Common myeloid progenitor, CD34-positive (primary cell): ENCODE data around the gene KPNA6.

Experiments used
- CTCF ChIA-PET: fragments of 350-600 bp; sonication (Branson Sonifier 250); formaldehyde crosslinking; loops from one replicate; lab custom pipeline; 2021; ENCODE audit warnings: antibody characterized with exemption; lab: Charles Lee
- POLR2A ChIA-PET: fragments of 350-600 bp; sonication (Branson Sonifier 250); formaldehyde crosslinking; loops from one replicate; lab custom pipeline; 2021; ENCODE audit warnings: antibody characterized with exemption; lab: Charles Lee
- DNase-seq, 3 donors: peaks; one replicate each; pipeline versions ENCODE4 v3.0.0 to v3.0.0-alpha.2; 2013
- H3K27ac ChIP-seq, 2 experiments: 1 replicate in 1 of 2; 2 replicates in 1 of 2; pipeline ENCODE4 v1.7.0; 2013; ENCODE audit warnings: inconsistent platforms in 2 of 2, low read length in 2 of 2, mild to moderate bottlenecking in 2 of 2, low read depth in 1 of 2, moderate library complexity in 1 of 2; ENCODE audit not compliant: severe bottlenecking in 2 of 2, insufficient read depth in 1 of 2, poor library complexity in 1 of 2
- H3K27me3 ChIP-seq, 5 experiments: replicated peaks in 2 of 5; 1 replicate in 3 of 5; 2 replicates in 2 of 5; pipeline versions ENCODE4 v1.6.1 to v1.7.0; 2013; ENCODE audit warnings: low read length in 4 of 5, mild to moderate bottlenecking in 2 of 5, moderate library complexity in 2 of 5, inconsistent platforms in 1 of 5; ENCODE audit not compliant: insufficient read depth in 5 of 5, control insufficient read depth in 4 of 5
- H3K36me3 ChIP-seq, 4 experiments: 1 replicate in 2 of 4; 2 replicates in 2 of 4; pipeline versions ENCODE4 v1.6.1 to v1.7.0; 2013; ENCODE audit warnings: low read length in 3 of 4, control low read depth in 1 of 4, mild to moderate bottlenecking in 1 of 4; ENCODE audit not compliant: control insufficient read depth in 4 of 4, insufficient read depth in 4 of 4
- H3K4me1 ChIP-seq, 4 experiments: 1 replicate in 3 of 4; 2 replicates in 1 of 4; pipeline versions ENCODE4 v1.6.1 to v1.7.1; 2013; ENCODE audit warnings: low read length in 3 of 4, mild to moderate bottlenecking in 3 of 4, control low read depth in 1 of 4, inconsistent platforms in 1 of 4, moderate library complexity in 1 of 4; ENCODE audit not compliant: control insufficient read depth in 4 of 4, insufficient read depth in 4 of 4; ENCODE audit errors: control extremely low read depth in 1 of 4
- H3K4me3 ChIP-seq, 7 experiments: 1 replicate in 4 of 7; 2 replicates in 3 of 7; pipeline versions ENCODE4 v1.5.1 to v1.7.0; 2013; ENCODE audit warnings: mild to moderate bottlenecking in 7 of 7, low read length in 6 of 7, moderate library complexity in 6 of 7, inconsistent platforms in 2 of 7, low read depth in 2 of 7, control low read depth in 1 of 7; ENCODE audit not compliant: insufficient read depth in 4 of 7, control insufficient read depth in 1 of 7; ENCODE audit errors: extremely low read depth in 1 of 7
- H3K9me3 ChIP-seq, 5 experiments: 1 replicate in 4 of 5; 2 replicates in 1 of 5; pipeline versions ENCODE4 v1.6.1 to v1.7.1; 2013; ENCODE audit warnings: low read length in 4 of 5, mild to moderate bottlenecking in 2 of 5, inconsistent platforms in 1 of 5, low read depth in 1 of 5, moderate library complexity in 1 of 5; ENCODE audit not compliant: control insufficient read depth in 4 of 5, insufficient read depth in 2 of 5; ENCODE audit errors: control extremely low read depth in 1 of 5
- WGBS: methylation state at CpG from one replicate; pipeline ENCODE4 v1.1.5; 2013; ENCODE audit not compliant: insufficient coverage; 5-methylcytosine and 5-hydroxymethylcytosine counted together

KPNA6 gene

GRCh38 chr1:32100359-32100758 lies 7.5 kb upstream of the KPNA6 start:
- no peaks in the 10 kb centered on the region for H3K4me1 ChIP-seq
- peaks cover 12 to 54% (median 36%) of the 10 kb centered on the region in 4 experiments for H3K36me3 ChIP-seq
- H3K27me3 ChIP-seq, result no peaks in the 10 kb centered on the region
- POLR2A ChIA-PET, result no interaction called here
- no peak overlapping the region for H3K27ac ChIP-seq
- 97% methylated on average over 10 of the region's 10 CpGs for WGBS
- H3K9me3 ChIP-seq, result no peaks in the 10 kb centered on the region
- DNase-seq, result no peak
- H3K4me3 ChIP-seq, result no peak overlapping the region
- CTCF ChIA-PET, result interaction anchor here (1.4 to 2.1 kb wide), 3 partner anchors 8 to 18 kb away, joined by 4 read pairs; partner anchors contain the start of gene KPNA6

DNA sequence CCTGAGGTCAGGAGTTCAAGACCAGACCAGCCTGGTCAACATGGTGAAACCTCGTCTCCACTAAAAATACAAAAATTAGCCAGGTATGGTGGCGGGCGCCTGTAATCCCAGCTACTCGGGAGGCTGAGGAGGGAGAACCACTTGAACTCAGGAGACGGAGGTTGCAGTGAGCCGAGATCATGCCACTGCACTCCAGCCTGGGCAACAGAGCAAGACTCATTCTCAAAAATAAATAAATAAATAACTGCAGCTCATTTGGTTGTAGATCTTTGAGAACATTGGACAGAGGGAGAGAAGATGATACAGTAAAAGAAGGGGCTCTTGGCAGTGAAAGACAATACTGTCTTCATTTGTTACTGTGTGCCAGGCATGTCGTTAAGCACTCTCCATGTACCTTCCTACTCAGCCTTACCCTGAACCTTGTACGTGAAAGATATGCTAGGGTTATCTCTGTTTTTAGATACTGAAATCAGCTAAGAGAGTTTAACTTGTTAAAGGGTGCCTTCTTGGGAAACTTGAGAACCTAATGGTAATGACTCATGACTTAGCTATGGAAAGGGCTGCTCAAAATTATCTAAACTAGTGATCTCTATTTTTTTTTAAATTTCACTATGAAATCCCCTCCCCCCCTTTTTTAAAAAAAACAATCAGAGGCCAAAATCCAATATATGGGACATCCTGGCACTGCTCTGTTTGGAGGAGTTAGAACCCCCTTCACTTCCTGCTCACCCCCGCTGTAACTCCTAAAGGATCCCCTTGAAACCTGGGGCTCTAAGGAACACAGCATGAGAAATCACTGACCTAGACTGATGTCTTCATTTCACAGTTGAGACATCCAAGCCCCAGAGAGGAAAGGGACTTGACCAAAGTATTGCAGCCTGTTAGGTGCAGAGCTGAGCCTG lies 6.8 kb upstream of the KPNA6 start:
- H3K27ac ChIP-seq, result peak overlapping the region in 1 of 2 experiments; percentile 35
- no peaks in the 10 kb centered on the region for H3K9me3 ChIP-seq
- no peaks in the 10 kb centered on the region for H3K27me3 ChIP-seq
- CTCF ChIA-PET, result interaction anchor here (1.4 to 1.6 kb wide), 2 partner anchors 17 to 19 kb away, joined by 4 read pairs; no protein-coding TSS in a partner anchor
- 100% methylated on average over 5 of the region's 9 CpGs for WGBS
- no peak overlapping the region for H3K4me3 ChIP-seq
- no peaks in the 10 kb centered on the region for H3K4me1 ChIP-seq
- H3K36me3 ChIP-seq, result peaks cover 9 to 47% (median 29%) of the 10 kb centered on the region in 4 experiments
- DNase-seq, result no peak
- POLR2A ChIA-PET, result interaction anchor here (0.6 kb wide), 1 partner anchor 116 kb away, joined by 3 read pairs; no protein-coding TSS in a partner anchor

DNA sequence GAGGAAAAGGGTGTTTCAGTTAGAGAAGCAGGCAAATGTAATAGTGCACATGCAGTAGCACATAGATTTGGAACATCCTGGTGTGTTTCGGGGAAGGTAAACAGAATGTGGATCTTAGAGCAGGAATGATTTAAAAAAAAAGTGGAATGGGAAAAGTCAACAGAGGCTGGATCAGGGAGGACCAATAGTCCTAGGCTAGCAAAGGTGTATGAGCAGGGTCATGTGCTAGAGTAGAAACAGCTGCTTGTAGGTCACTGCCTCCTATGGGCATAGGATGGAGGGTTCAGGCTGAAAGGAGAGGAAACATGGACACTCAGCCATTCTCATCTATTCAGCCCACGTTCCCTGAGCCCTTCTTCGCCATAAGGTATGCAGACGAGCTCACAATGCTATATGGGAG lies 3.7 kb upstream of the KPNA6 start:
- H3K4me3 ChIP-seq, result no peak overlapping the region
- ChIA-PET CTCF (no interaction called here), POLR2A (no interaction called here)
- no peaks in the 10 kb centered on the region for H3K9me3 ChIP-seq
- 100% methylated on average over 1 of the region's 4 CpGs for WGBS
- peak overlapping the region in 1 of 2 experiments; percentile 11 for H3K27ac ChIP-seq
- DNase-seq, result no peak
- H3K27me3 ChIP-seq, result no peaks in the 10 kb centered on the region
- peaks cover 6 to 28% (median 22%) of the 10 kb centered on the region in 4 experiments for H3K36me3 ChIP-seq
- H3K4me1 ChIP-seq, result peaks cover 4 to 12% (median 8%) of the 10 kb centered on the region in 4 experiments

DNA sequence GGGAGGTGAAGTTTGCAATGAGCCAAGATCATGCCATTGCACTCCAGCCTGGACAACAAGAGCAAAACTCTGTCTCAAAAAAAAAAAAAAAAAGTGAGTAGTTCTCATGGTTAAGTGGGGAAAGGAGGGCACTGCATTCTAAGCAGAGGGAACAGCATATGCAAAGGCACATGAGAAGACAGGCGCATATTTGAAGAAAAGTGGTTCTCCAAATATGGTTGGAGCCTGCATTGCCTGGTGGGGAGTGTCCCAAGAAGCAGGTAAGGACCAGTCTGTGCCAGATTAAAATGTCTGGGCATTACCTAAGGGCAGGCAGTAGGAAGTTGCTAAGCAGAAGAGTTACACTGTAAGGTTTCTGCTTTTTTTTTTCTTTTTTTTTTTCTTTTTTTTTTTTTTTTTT lies 2.5 kb upstream of the KPNA6 start:
- WGBS, result 55% methylated on average over 1 of the region's 1 CpG
- POLR2A ChIA-PET, result no interaction called here
- peaks cover 4 to 20% (median 17%) of the 10 kb centered on the region in 4 experiments for H3K36me3 ChIP-seq
- CTCF ChIA-PET, result interaction anchor here (0.6 kb wide), 1 partner anchor 23 kb away, joined by 5 read pairs; no protein-coding TSS in a partner anchor
- no peak overlapping the region for H3K27ac ChIP-seq
- DNase-seq, result peak in 1 of 3 donors; percentile 20
- peaks cover 4 to 18% (median 13%) of the 10 kb centered on the region in 4 experiments for H3K4me1 ChIP-seq
- no peaks in the 10 kb centered on the region for H3K9me3 ChIP-seq
- H3K4me3 ChIP-seq, result no peak overlapping the region
- H3K27me3 ChIP-seq, result no peaks in the 10 kb centered on the region

- CTCF ChIA-PET, result interaction anchor here (1.2 kb wide), 1 partner anchor 142 kb away, joined by 3 read pairs; no protein-coding TSS in a partner anchor
- no peak for DNase-seq
- H3K4me3 ChIP-seq, result peak overlapping the region in 1 of 7 experiments; percentile 87
- 90% methylated on average over 4 of the region's 9 CpGs for WGBS
- no peaks in the 10 kb centered on the region for H3K27me3 ChIP-seq
- H3K4me1 ChIP-seq, result peaks cover 9 to 27% (median 15%) of the 10 kb centered on the region in 4 experiments
- H3K36me3 ChIP-seq, result peaks cover under 1 to 12% (median 9%) of the 10 kb centered on the region in 4 experiments
- POLR2A ChIA-PET, result no interaction called here
- no peak overlapping the region for H3K27ac ChIP-seq
- no peaks in the 10 kb centered on the region for H3K9me3 ChIP-seq
Measured at GRCh38 chr1:32106663-32107275, 1.1 kb upstream of the KPNA6 start.

GRCh38 chr1:32111040-32111623 lies 3.3 kb downstream of the KPNA6 start:
- Histone ChIP-seq H3K27ac (no peak overlapping the region), H3K36me3 (peaks cover 0 to 3% (median 1%) of the 10 kb centered on the region in 4 experiments), H3K27me3 (no peaks in the 10 kb centered on the region), H3K4me3 (no peak overlapping the region), H3K9me3 (no peaks in the 10 kb centered on the region), H3K4me1 (peaks cover 9 to 27% (median 15%) of the 10 kb centered on the region in 4 experiments)
- ChIA-PET CTCF (interaction anchor here (0.8 to 3.3 kb wide), 5 partner anchors 11 to 137 kb away, joined by 3 to 24 read pairs (median 5); partner anchors contain the start of gene TMEM39B), POLR2A (no interaction called here)
- DNase-seq, result peak in 1 of 3 donors; percentile 49
- WGBS, result no CpG with 5 or more reads among the region's 2 CpGs
